GM23338 (cell line): ENCODE data around the gene YTHDF2. TPM values are rescaled to one million over a fixed set of nuclear protein-coding genes. Genes with fewer than 3 reads are reported as not detected.

Source experiments
- ATAC-seq: fragments of 200-7000 bp; cut with Tn5 transposase; 3 replicates; pipeline ENCODE4 v1.9.1; 2020
- DNase-seq: peaks from one replicate; pipeline ENCODE4 v3.0.0-alpha.2; 2015; ENCODE audit warnings: low spot score
- H2AFZ ChIP-seq: fragments of 200-600 bp; sonication (generic); 2 replicates; pipeline ENCODE4 v1.8.0; 2016; ENCODE audit warnings: antibody characterized with exemption, mild to moderate bottlenecking, moderate library complexity
- H3F3A ChIP-seq: fragments of 200-600 bp; sonication (generic); replicated peaks from 2 replicates; pipeline ENCODE4 v1.8.0; 2017; ENCODE audit warnings: antibody characterized with exemption, mixed run types, low read depth
- H3K27ac ChIP-seq: fragments of 200-600 bp; sonication (generic); 2 replicates; pipeline ENCODE4 v1.6.1; 2016; ENCODE audit warnings: low read depth
- H3K27me3 ChIP-seq: fragments of 200-600 bp; sonication (generic); 2 replicates; pipeline ENCODE4 v1.8.0; 2016; ENCODE audit warnings: mild to moderate bottlenecking, mixed run types, moderate library complexity; ENCODE audit not compliant: insufficient read depth
- H3K36me3 ChIP-seq: fragments of 200-600 bp; sonication (generic); 2 replicates; pipeline ENCODE4 v1.8.0; 2016; ENCODE audit warnings: mild to moderate bottlenecking; ENCODE audit not compliant: insufficient read depth
- H3K4me1 ChIP-seq: fragments of 200-600 bp; sonication (generic); 2 replicates; pipeline ENCODE4 v1.8.0; 2016; ENCODE audit warnings: mild to moderate bottlenecking, moderate library complexity; ENCODE audit not compliant: insufficient read depth
- H3K4me2 ChIP-seq: fragments of 200-600 bp; sonication (generic); 2 replicates; pipeline ENCODE4 v1.7.1; 2017; ENCODE audit warnings: mixed run types
- H3K4me3 ChIP-seq: fragments of 200-600 bp; sonication (generic); 2 replicates; pipeline ENCODE4 v1.6.1; 2016; ENCODE audit warnings: mixed run types
- H3K79me2 ChIP-seq: fragments of 200-600 bp; sonication (generic); replicated peaks from 2 replicates; pipeline ENCODE4 v1.8.0; 2017; ENCODE audit warnings: mild to moderate bottlenecking; ENCODE audit not compliant: insufficient read depth
- H3K9me2 ChIP-seq: fragments of 200-600 bp; sonication (generic); 2 replicates; pipeline ENCODE4 v1.8.0; 2017; ENCODE audit not compliant: insufficient read depth
- H4K20me1 ChIP-seq: fragments of 200-600 bp; sonication (generic); replicated peaks from 2 replicates; pipeline ENCODE4 v1.8.0; 2017; ENCODE audit warnings: mild to moderate bottlenecking; ENCODE audit not compliant: insufficient read depth
- H3K27ac Mint-ChIP-seq: 2 replicates; pipeline ENCODE4 v1.8.0; 2020; ENCODE audit warnings: inconsistent platforms, mild to moderate bottlenecking, moderate library complexity, mixed read lengths
- H3K27me3 Mint-ChIP-seq: 3 replicates; pipeline ENCODE4 v1.8.0; 2022; ENCODE audit warnings: low read depth, mild to moderate bottlenecking, moderate library complexity, mixed read lengths, inconsistent platforms; ENCODE audit not compliant: insufficient read depth, poor library complexity
- H3K36me3 Mint-ChIP-seq: 3 replicates; pipeline ENCODE4 v1.8.0; 2021; ENCODE audit warnings: low read depth, mild to moderate bottlenecking, inconsistent platforms, moderate library complexity, mixed read lengths
- H3K4me1 Mint-ChIP-seq: 3 replicates; pipeline ENCODE4 v1.8.0; 2020; ENCODE audit warnings: mild to moderate bottlenecking, inconsistent platforms, mixed read lengths
- H3K4me3 Mint-ChIP-seq: 3 replicates; pipeline ENCODE4 v1.8.0; 2021; ENCODE audit warnings: moderate library complexity, mild to moderate bottlenecking, inconsistent platforms, mixed read lengths
- H3K9me3 Mint-ChIP-seq: 3 replicates; pipeline ENCODE4 v1.8.0; 2020; ENCODE audit warnings: moderate library complexity, mild to moderate bottlenecking, inconsistent platforms, mixed read lengths
- CREB1 ChIP-seq: fragments of 250-450 bp; sonication (Bioruptor Pico); IDR thresholded peaks from 2 replicates; pipeline ENCODE4 v1.5.0; 2020; ENCODE audit warnings: low read depth, mild to moderate bottlenecking, moderate library complexity
- EZH2 ChIP-seq: fragments of 200-600 bp; sonication (generic); IDR thresholded peaks from one replicate; pipeline ENCODE4 v1.8.0; 2017; ENCODE audit warnings: antibody characterized with exemption, mild to moderate bottlenecking, low read depth; ENCODE audit not compliant: unreplicated experiment
- EZH2phosphoT487 ChIP-seq: fragments of 200-600 bp; sonication (generic); IDR thresholded peaks from one replicate; pipeline ENCODE4 v1.8.1; 2018; ENCODE audit warnings: antibody characterized with exemption; ENCODE audit not compliant: unreplicated experiment
- STAT1 ChIP-seq: IDR thresholded peaks from one replicate; pipeline ENCODE4 v1.6.1; 2016; ENCODE audit warnings: antibody characterized with exemption; ENCODE audit not compliant: unreplicated experiment
- ZNF114 ChIP-seq: fragments of 250-450 bp; sonication (Bioruptor Pico); IDR thresholded peaks from 2 replicates; pipeline ENCODE4 v1.5.0; 2020; ENCODE audit warnings: mild to moderate bottlenecking, moderate library complexity
- polyA plus RNA-seq: library from polyadenylated mRNA; unstranded; fragments of >200 nt; fragmentation: Nextera tagmentation; extraction: Ambion mirVana; gene quantifications from 2 replicates; pipeline ENCODE4 v1.2.1, GENCODE V29; 2016
- total RNA-seq: library from RNA; depleted of rRNA; stranded (reverse); fragments of >200 nt; shearing (Covaris generic); gene quantifications from 2 replicates; pipeline ENCODE4 v1.2.3, GENCODE V29; 2014
- TF ChIP-seq, protein P1 (sequence below): fragments of 250-450 bp; sonication (Bioruptor Pico); IDR thresholded peaks from 2 replicates; pipeline ENCODE4 v1.5.0; 2020; ENCODE audit warnings: mild to moderate bottlenecking, moderate library complexity
- TF ChIP-seq, protein P2 (sequence below), 2 experiments: fragments of 200-600 bp in 1 of 2; sonication (generic) in 1 of 2; conservative IDR thresholded peaks; 2 replicates each; pipeline versions ENCODE4 v1.5.1 to v1.6.1; 2016 to 2017; ENCODE audit warnings: antibody characterized with exemption in 2 of 2, low read depth in 2 of 2, mild to moderate bottlenecking in 2 of 2, moderate library complexity in 1 of 2
- TF ChIP-seq, protein P3 (sequence below): IDR thresholded peaks from 2 replicates; pipeline ENCODE4 v1.6.1; 2016; ENCODE audit warnings: antibody characterized with exemption

The YTHDF2 gene
- total and polyA plus RNA-seq, 2 experiments from 2014 or later, result 130 to 169 TPM

DNA sequence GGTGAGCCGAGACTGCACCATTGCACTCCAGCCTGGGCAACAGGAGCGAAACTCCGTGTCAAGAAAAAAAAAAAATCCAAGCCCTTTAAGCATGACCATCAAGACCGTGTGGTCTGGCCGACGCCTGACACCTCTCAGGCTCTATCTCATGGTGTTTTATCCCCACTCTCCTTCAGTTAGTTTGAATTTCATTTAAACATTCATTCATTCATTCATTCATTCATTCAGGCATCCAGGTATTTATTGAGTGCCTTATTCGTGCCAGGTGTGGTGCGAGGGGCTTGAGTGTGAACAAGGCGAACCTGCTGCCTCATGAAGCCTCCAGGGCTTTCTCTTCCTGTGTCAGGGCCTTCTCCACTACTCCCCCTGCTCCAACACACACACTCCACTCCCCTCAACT is 52.7 kb downstream of the YTHDF2 start:
- H2AFZ ChIP-seq, result no peak overlapping the region
- H3K4me3 ChIP-seq, result no peak overlapping the region
- no peak overlapping the region for H3K4me2 ChIP-seq
- peaks cover 3% of the 10 kb centered on the region; the same call in 1 of the 2 replicates for H3K4me1 ChIP-seq
- Mint-ChIP-seq H3K36me3 (no peaks in the 10 kb centered on the region), H3K27ac (no peak overlapping the region), H3K4me3 (no peak overlapping the region), H3K9me3 (no peaks in the 10 kb centered on the region; the same call in 2 of the 3 replicates), H3K27me3 (peaks cover 14% of the 10 kb centered on the region), H3K4me1 (peaks cover 12% of the 10 kb centered on the region)
- no peaks in the 10 kb centered on the region for H4K20me1 ChIP-seq
- H3K79me2 ChIP-seq, result no peaks in the 10 kb centered on the region
- no peak for DNase-seq
- no peak for ATAC-seq
- H3K27ac ChIP-seq, result no peak overlapping the region
- H3F3A ChIP-seq, result no peaks in the 10 kb centered on the region; the same call in 1 of the 2 replicates
- no peak for TF ChIP-seq STAT1
- TF ChIP-seq, protein P1, sequence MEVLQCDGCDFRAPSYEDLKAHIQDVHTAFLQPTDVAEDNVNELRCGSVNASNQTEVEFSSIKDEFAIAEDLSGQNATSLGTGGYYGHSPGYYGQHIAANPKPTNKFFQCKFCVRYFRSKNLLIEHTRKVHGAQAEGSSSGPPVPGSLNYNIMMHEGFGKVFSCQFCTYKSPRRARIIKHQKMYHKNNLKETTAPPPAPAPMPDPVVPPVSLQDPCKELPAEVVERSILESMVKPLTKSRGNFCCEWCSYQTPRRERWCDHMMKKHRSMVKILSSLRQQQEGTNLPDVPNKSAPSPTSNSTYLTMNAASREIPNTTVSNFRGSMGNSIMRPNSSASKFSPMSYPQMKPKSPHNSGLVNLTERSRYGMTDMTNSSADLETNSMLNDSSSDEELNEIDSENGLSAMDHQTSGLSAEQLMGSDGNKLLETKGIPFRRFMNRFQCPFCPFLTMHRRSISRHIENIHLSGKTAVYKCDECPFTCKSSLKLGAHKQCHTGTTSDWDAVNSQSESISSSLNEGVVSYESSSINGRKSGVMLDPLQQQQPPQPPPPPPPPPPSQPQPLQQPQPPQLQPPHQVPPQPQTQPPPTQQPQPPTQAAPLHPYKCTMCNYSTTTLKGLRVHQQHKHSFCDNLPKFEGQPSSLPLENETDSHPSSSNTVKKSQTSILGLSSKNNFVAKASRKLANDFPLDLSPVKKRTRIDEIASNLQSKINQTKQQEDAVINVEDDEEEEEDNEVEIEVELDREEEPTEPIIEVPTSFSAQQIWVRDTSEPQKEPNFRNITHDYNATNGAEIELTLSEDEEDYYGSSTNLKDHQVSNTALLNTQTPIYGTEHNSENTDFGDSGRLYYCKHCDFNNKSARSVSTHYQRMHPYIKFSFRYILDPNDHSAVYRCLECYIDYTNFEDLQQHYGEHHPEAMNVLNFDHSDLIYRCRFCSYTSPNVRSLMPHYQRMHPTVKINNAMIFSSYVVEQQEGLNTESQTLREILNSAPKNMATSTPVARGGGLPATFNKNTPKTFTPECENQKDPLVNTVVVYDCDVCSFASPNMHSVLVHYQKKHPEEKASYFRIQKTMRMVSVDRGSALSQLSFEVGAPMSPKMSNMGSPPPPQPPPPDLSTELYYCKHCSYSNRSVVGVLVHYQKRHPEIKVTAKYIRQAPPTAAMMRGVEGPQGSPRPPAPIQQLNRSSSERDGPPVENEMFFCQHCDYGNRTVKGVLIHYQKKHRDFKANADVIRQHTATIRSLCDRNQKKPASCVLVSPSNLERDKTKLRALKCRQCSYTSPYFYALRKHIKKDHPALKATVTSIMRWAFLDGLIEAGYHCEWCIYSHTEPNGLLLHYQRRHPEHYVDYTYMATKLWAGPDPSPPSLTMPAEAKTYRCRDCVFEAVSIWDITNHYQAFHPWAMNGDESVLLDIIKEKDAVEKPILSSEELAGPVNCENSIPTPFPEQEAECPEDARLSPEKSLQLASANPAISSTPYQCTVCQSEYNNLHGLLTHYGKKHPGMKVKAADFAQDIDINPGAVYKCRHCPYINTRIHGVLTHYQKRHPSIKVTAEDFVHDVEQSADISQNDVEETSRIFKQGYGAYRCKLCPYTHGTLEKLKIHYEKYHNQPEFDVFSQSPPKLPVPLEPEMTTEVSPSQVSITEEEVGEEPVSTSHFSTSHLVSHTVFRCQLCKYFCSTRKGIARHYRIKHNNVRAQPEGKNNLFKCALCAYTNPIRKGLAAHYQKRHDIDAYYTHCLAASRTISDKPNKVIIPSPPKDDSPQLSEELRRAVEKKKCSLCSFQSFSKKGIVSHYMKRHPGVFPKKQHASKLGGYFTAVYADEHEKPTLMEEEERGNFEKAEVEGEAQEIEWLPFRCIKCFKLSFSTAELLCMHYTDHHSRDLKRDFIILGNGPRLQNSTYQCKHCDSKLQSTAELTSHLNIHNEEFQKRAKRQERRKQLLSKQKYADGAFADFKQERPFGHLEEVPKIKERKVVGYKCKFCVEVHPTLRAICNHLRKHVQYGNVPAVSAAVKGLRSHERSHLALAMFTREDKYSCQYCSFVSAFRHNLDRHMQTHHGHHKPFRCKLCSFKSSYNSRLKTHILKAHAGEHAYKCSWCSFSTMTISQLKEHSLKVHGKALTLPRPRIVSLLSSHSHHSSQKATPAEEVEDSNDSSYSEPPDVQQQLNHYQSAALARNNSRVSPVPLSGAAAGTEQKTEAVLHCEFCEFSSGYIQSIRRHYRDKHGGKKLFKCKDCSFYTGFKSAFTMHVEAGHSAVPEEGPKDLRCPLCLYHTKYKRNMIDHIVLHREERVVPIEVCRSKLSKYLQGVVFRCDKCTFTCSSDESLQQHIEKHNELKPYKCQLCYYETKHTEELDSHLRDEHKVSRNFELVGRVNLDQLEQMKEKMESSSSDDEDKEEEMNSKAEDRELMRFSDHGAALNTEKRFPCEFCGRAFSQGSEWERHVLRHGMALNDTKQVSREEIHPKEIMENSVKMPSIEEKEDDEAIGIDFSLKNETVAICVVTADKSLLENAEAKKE (CRISPR knock-in tag), result no peak
- no peak for TF ChIP-seq ZNF114 (CRISPR knock-in tag)
- no peak for TF ChIP-seq EZH2phosphoT487
- TF ChIP-seq, protein P2, sequence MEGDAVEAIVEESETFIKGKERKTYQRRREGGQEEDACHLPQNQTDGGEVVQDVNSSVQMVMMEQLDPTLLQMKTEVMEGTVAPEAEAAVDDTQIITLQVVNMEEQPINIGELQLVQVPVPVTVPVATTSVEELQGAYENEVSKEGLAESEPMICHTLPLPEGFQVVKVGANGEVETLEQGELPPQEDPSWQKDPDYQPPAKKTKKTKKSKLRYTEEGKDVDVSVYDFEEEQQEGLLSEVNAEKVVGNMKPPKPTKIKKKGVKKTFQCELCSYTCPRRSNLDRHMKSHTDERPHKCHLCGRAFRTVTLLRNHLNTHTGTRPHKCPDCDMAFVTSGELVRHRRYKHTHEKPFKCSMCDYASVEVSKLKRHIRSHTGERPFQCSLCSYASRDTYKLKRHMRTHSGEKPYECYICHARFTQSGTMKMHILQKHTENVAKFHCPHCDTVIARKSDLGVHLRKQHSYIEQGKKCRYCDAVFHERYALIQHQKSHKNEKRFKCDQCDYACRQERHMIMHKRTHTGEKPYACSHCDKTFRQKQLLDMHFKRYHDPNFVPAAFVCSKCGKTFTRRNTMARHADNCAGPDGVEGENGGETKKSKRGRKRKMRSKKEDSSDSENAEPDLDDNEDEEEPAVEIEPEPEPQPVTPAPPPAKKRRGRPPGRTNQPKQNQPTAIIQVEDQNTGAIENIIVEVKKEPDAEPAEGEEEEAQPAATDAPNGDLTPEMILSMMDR (conservative IDR thresholded peaks at IDR 0.05; ENCODE audit: low read depth in 2 of 2), result no peak
- no peak for TF ChIP-seq EZH2
- TF ChIP-seq, protein P3, sequence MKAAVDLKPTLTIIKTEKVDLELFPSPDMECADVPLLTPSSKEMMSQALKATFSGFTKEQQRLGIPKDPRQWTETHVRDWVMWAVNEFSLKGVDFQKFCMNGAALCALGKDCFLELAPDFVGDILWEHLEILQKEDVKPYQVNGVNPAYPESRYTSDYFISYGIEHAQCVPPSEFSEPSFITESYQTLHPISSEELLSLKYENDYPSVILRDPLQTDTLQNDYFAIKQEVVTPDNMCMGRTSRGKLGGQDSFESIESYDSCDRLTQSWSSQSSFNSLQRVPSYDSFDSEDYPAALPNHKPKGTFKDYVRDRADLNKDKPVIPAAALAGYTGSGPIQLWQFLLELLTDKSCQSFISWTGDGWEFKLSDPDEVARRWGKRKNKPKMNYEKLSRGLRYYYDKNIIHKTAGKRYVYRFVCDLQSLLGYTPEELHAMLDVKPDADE, result no peak
- TF ChIP-seq CREB1 (CRISPR knock-in tag), result no peak
- H3K27me3 ChIP-seq, result no peaks in the 10 kb centered on the region
- no peaks in the 10 kb centered on the region for H3K36me3 ChIP-seq
- H3K9me2 ChIP-seq, result no peaks in the 10 kb centered on the region
